ENCODE data around the gene PTPRR.

PTPRR gene

GRCh38 chr12:70628701-70629480, 291.6 kb downstream of the PTPRR start:
- CTCF ChIA-PET = interaction anchor here (1.6 kb wide), 1 partner anchor 10 kb away, joined by 3 read pairs; no protein-coding TSS in a partner anchor
- WGBS (ENCODE audit: insufficient coverage) = 100% methylated on average over 3 of the region's 3 CpGs
- POLR2A ChIA-PET = no interaction called here

GRCh38 chr12:70627677-70628076, 292.9 kb downstream of the PTPRR start:
- CTCF ChIA-PET = no interaction called here
- no peak overlapping the region for H3K4me3 ChIP-seq (ENCODE audit: control insufficient read depth in 1 of 7, extremely low read depth in 1 of 7, insufficient read depth in 4 of 7, low read depth in 2 of 7, low read length in 6 of 7)
- H3K36me3 ChIP-seq (ENCODE audit: control insufficient read depth in 4 of 4, insufficient read depth in 4 of 4, low read length in 3 of 4) = no peaks in the 10 kb centered on the region
- POLR2A ChIA-PET = no interaction called here
- H3K27ac ChIP-seq (ENCODE audit: insufficient read depth in 1 of 2, low read depth in 1 of 2, low read length in 2 of 2, poor library complexity in 1 of 2, severe bottlenecking in 2 of 2) = no peak overlapping the region
- no peaks in the 10 kb centered on the region for H3K27me3 ChIP-seq (replicated peaks in 2 of 5; ENCODE audit: control insufficient read depth in 4 of 5, insufficient read depth in 5 of 5, low read length in 4 of 5)
- no peak for DNase-seq
- H3K9me3 ChIP-seq (ENCODE audit: control extremely low read depth in 1 of 5, control insufficient read depth in 4 of 5, insufficient read depth in 2 of 5, low read depth in 1 of 5, low read length in 4 of 5) = no peaks in the 10 kb centered on the region
- WGBS (ENCODE audit: insufficient coverage) = 100% methylated on average over 5 of the region's 5 CpGs
- H3K4me1 ChIP-seq (ENCODE audit: control extremely low read depth in 1 of 4, control insufficient read depth in 4 of 4, insufficient read depth in 4 of 4, low read length in 3 of 4) = no peaks in the 10 kb centered on the region

More at GRCh38 chr12:70628701-70629480, 291.6 kb downstream of the PTPRR start:
- no peak overlapping the region for H3K4me3 ChIP-seq (ENCODE audit: control insufficient read depth in 1 of 7, extremely low read depth in 1 of 7, insufficient read depth in 4 of 7, low read depth in 2 of 7, low read length in 6 of 7)
- H3K27ac ChIP-seq (ENCODE audit: insufficient read depth in 1 of 2, low read depth in 1 of 2, low read length in 2 of 2, poor library complexity in 1 of 2, severe bottlenecking in 2 of 2) = no peak overlapping the region
- no peaks in the 10 kb centered on the region for H3K4me1 ChIP-seq (ENCODE audit: control extremely low read depth in 1 of 4, control insufficient read depth in 4 of 4, insufficient read depth in 4 of 4, low read length in 3 of 4)
- no peaks in the 10 kb centered on the region for H3K36me3 ChIP-seq (ENCODE audit: control insufficient read depth in 4 of 4, insufficient read depth in 4 of 4, low read length in 3 of 4)
- DNase-seq = no peak
- H3K9me3 ChIP-seq (ENCODE audit: control extremely low read depth in 1 of 5, control insufficient read depth in 4 of 5, insufficient read depth in 2 of 5, low read depth in 1 of 5, low read length in 4 of 5) = no peaks in the 10 kb centered on the region
- no peaks in the 10 kb centered on the region for H3K27me3 ChIP-seq (replicated peaks in 2 of 5; ENCODE audit: control insufficient read depth in 4 of 5, insufficient read depth in 5 of 5, low read length in 4 of 5)

- H3K4me1 ChIP-seq (ENCODE audit: control extremely low read depth in 1 of 4, control insufficient read depth in 4 of 4, insufficient read depth in 4 of 4, low read length in 3 of 4) = no peaks in the 10 kb centered on the region
- POLR2A ChIA-PET = no interaction called here
- no peak overlapping the region for H3K27ac ChIP-seq (ENCODE audit: insufficient read depth in 1 of 2, low read depth in 1 of 2, low read length in 2 of 2, poor library complexity in 1 of 2, severe bottlenecking in 2 of 2)
- DNase-seq = no peak
- WGBS (ENCODE audit: insufficient coverage) = no CpG with 5 or more reads among the region's 3 CpGs
- CTCF ChIA-PET = no interaction called here
- H3K27me3 ChIP-seq (replicated peaks in 2 of 5; ENCODE audit: control insufficient read depth in 4 of 5, insufficient read depth in 5 of 5, low read length in 4 of 5) = no peaks in the 10 kb centered on the region
- no peak overlapping the region for H3K4me3 ChIP-seq (ENCODE audit: control insufficient read depth in 1 of 7, extremely low read depth in 1 of 7, insufficient read depth in 4 of 7, low read depth in 2 of 7, low read length in 6 of 7)
- H3K36me3 ChIP-seq (ENCODE audit: control insufficient read depth in 4 of 4, insufficient read depth in 4 of 4, low read length in 3 of 4) = no peaks in the 10 kb centered on the region
- no peaks in the 10 kb centered on the region for H3K9me3 ChIP-seq (ENCODE audit: control extremely low read depth in 1 of 5, control insufficient read depth in 4 of 5, insufficient read depth in 2 of 5, low read depth in 1 of 5, low read length in 4 of 5)
These were observed 294.4 kb downstream of the PTPRR start for GRCh38 chr12:70626180-70626579.

GRCh38 chr12:70619471-70620152, 300.9 kb downstream of the PTPRR start:
- no peak overlapping the region for H3K4me3 ChIP-seq (ENCODE audit: control insufficient read depth in 1 of 7, extremely low read depth in 1 of 7, insufficient read depth in 4 of 7, low read depth in 2 of 7, low read length in 6 of 7)
- no peaks in the 10 kb centered on the region for H3K9me3 ChIP-seq (ENCODE audit: control extremely low read depth in 1 of 5, control insufficient read depth in 4 of 5, insufficient read depth in 2 of 5, low read depth in 1 of 5, low read length in 4 of 5)
- 100% methylated on average over 3 of the region's 5 CpGs for WGBS (ENCODE audit: insufficient coverage)
- CTCF ChIA-PET = interaction anchor here (0.7 to 1.5 kb wide), 2 partner anchors 49 to 139 kb away, joined by 3 read pairs; no protein-coding TSS in a partner anchor
- H3K27ac ChIP-seq (ENCODE audit: insufficient read depth in 1 of 2, low read depth in 1 of 2, low read length in 2 of 2, poor library complexity in 1 of 2, severe bottlenecking in 2 of 2) = no peak overlapping the region
- H3K4me1 ChIP-seq (ENCODE audit: control extremely low read depth in 1 of 4, control insufficient read depth in 4 of 4, insufficient read depth in 4 of 4, low read length in 3 of 4) = no peaks in the 10 kb centered on the region
- DNase-seq = no peak
- no peaks in the 10 kb centered on the region for H3K27me3 ChIP-seq (replicated peaks in 2 of 5; ENCODE audit: control insufficient read depth in 4 of 5, insufficient read depth in 5 of 5, low read length in 4 of 5)
- no peaks in the 10 kb centered on the region for H3K36me3 ChIP-seq (ENCODE audit: control insufficient read depth in 4 of 4, insufficient read depth in 4 of 4, low read length in 3 of 4)
- POLR2A ChIA-PET = no interaction called here

DNA sequence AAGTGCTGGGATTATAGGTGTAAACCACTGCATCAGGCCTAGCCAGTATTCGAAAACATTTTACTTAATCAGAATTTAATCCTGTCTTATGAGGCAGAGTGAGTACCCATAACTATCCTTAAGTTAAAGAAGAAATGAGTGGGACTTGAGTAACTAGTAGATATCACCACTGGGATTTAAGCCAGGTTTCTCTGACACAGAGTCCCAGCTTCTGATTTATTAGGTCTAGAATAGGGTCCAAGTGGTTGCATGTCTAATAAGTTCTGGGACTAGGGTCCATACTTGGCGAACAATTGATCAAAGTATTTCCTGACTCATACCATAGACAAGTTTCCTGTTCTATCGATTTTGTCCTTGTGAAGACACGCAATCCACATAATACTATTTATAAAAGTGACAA, 302.2 kb downstream of the PTPRR start:
- H3K9me3 ChIP-seq (ENCODE audit: control extremely low read depth in 1 of 5, control insufficient read depth in 4 of 5, insufficient read depth in 2 of 5, low read depth in 1 of 5, low read length in 4 of 5) = no peaks in the 10 kb centered on the region
- H3K27ac ChIP-seq (ENCODE audit: insufficient read depth in 1 of 2, low read depth in 1 of 2, low read length in 2 of 2, poor library complexity in 1 of 2, severe bottlenecking in 2 of 2) = no peak overlapping the region
- ChIA-PET POLR2A (no interaction called here), CTCF (interaction anchor here (1.2 kb wide), 1 partner anchor 718 kb away, joined by 3 read pairs; no protein-coding TSS in a partner anchor)
- WGBS (ENCODE audit: insufficient coverage) = no CpG with 5 or more reads among the region's 4 CpGs
- no peak overlapping the region for H3K4me3 ChIP-seq (ENCODE audit: control insufficient read depth in 1 of 7, extremely low read depth in 1 of 7, insufficient read depth in 4 of 7, low read depth in 2 of 7, low read length in 6 of 7)
- no peaks in the 10 kb centered on the region for H3K4me1 ChIP-seq (ENCODE audit: control extremely low read depth in 1 of 4, control insufficient read depth in 4 of 4, insufficient read depth in 4 of 4, low read length in 3 of 4)
- H3K36me3 ChIP-seq (ENCODE audit: control insufficient read depth in 4 of 4, insufficient read depth in 4 of 4, low read length in 3 of 4) = no peaks in the 10 kb centered on the region
- H3K27me3 ChIP-seq (replicated peaks in 2 of 5; ENCODE audit: control insufficient read depth in 4 of 5, insufficient read depth in 5 of 5, low read length in 4 of 5) = peaks cover 0 to 3% (median 0%) of the 10 kb centered on the region in 5 experiments
- DNase-seq = no peak

GRCh38 chr12:70617450-70617849, 303.1 kb downstream of the PTPRR start:
- POLR2A ChIA-PET = no interaction called here
- H3K27ac ChIP-seq (ENCODE audit: insufficient read depth in 1 of 2, low read depth in 1 of 2, low read length in 2 of 2, poor library complexity in 1 of 2, severe bottlenecking in 2 of 2) = no peak overlapping the region
- no peak for DNase-seq
- H3K36me3 ChIP-seq (ENCODE audit: control insufficient read depth in 4 of 4, insufficient read depth in 4 of 4, low read length in 3 of 4) = no peaks in the 10 kb centered on the region
- H3K4me3 ChIP-seq (ENCODE audit: control insufficient read depth in 1 of 7, extremely low read depth in 1 of 7, insufficient read depth in 4 of 7, low read depth in 2 of 7, low read length in 6 of 7) = no peak overlapping the region
- H3K4me1 ChIP-seq (ENCODE audit: control extremely low read depth in 1 of 4, control insufficient read depth in 4 of 4, insufficient read depth in 4 of 4, low read length in 3 of 4) = no peaks in the 10 kb centered on the region
- 100% methylated on average over 1 of the region's 4 CpGs for WGBS (ENCODE audit: insufficient coverage)
- CTCF ChIA-PET = interaction anchor here (1.2 kb wide), 1 partner anchor 717 kb away, joined by 3 read pairs; no protein-coding TSS in a partner anchor
- peaks cover 0 to 7% (median 0%) of the 10 kb centered on the region in 5 experiments for H3K27me3 ChIP-seq (replicated peaks in 2 of 5; ENCODE audit: control insufficient read depth in 4 of 5, insufficient read depth in 5 of 5, low read length in 4 of 5)
- no peaks in the 10 kb centered on the region for H3K9me3 ChIP-seq (ENCODE audit: control extremely low read depth in 1 of 5, control insufficient read depth in 4 of 5, insufficient read depth in 2 of 5, low read depth in 1 of 5, low read length in 4 of 5)

DNA sequence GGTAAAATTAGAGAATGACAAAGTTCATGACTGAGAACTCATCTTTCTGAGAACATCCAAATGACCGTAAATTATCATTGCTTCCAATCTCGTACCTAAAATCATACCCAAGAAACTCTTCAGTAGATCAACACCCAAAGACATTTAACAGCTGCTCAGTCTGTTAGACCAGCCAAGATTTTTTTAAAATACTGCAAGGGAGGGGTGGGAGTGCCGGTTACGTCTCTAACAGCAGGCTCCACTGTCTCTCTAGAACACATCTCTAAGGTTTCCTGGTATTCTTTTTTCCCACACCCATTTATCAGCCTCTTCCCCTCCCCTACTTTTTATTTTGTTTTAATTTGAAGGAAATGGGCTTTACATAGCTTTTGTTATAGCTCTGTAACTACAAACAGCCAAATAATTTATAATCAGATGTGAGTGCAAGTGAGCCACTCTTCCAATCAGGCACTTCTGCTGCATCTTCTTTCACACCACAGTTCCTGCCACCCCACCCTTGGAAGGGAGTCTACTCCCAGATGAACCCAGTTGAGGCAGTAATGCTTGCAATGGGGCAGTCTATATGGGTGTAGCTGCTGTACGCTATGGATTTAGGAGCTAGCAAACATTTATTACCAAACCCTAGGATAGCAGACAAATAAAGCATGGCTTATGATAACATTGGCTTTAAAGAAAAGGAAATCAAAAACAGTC, 305.2 kb downstream of the PTPRR start:
- WGBS (ENCODE audit: insufficient coverage) = 97% methylated on average over 3 of the region's 5 CpGs
- Histone ChIP-seq H3K4me1 (ENCODE audit: control extremely low read depth in 1 of 4, control insufficient read depth in 4 of 4, insufficient read depth in 4 of 4, low read length in 3 of 4) (no peaks in the 10 kb centered on the region), H3K27ac (ENCODE audit: insufficient read depth in 1 of 2, low read depth in 1 of 2, low read length in 2 of 2, poor library complexity in 1 of 2, severe bottlenecking in 2 of 2) (no peak overlapping the region), H3K9me3 (ENCODE audit: control extremely low read depth in 1 of 5, control insufficient read depth in 4 of 5, insufficient read depth in 2 of 5, low read depth in 1 of 5, low read length in 4 of 5) (no peaks in the 10 kb centered on the region), H3K4me3 (ENCODE audit: control insufficient read depth in 1 of 7, extremely low read depth in 1 of 7, insufficient read depth in 4 of 7, low read depth in 2 of 7, low read length in 6 of 7) (no peak overlapping the region), H3K36me3 (ENCODE audit: control insufficient read depth in 4 of 4, insufficient read depth in 4 of 4, low read length in 3 of 4) (no peaks in the 10 kb centered on the region), H3K27me3 (replicated peaks in 2 of 5; ENCODE audit: control insufficient read depth in 4 of 5, insufficient read depth in 5 of 5, low read length in 4 of 5) (peaks cover 4 to 17% (median 5%) of the 10 kb centered on the region in 5 experiments)
- ChIA-PET POLR2A (no interaction called here), CTCF (no interaction called here)
- no peak for DNase-seq

Data from common myeloid progenitor, CD34-positive (primary cell).